GM12875 (cell line): Measurements from ENCODE around the gene MXRA8.

ENCODE experiments used
- H3K4me3 ChIP-seq: one replicate; pipeline ENCODE4 v1.5.1; 2011; ENCODE audit warnings: low read depth, low read length, control low read depth
- CTCF ChIP-seq: IDR thresholded peaks from 2 replicates; pipeline ENCODE4 v1.5.1; 2011; ENCODE audit warnings: low read depth, mild to moderate bottlenecking, control low read depth, inconsistent platforms, low read length, moderate library complexity, borderline replicate concordance; ENCODE audit not compliant: insufficient read depth

The MXRA8 gene

GRCh38 chr1:1331068-1331965 is 27.0 kb downstream of the MXRA8 start, which contains the start of gene TAS1R3:
Gene TAS1R3 (plus strand): TSS chr1:1331280. CDS start chr1:1331346, 66 bp downstream.
- H3K4me3 ChIP-seq: no peak within 1 kb of the TSS
- no peak for TF ChIP-seq CTCF

GRCh38 chr1:1330366-1331067 is 27.8 kb downstream of the MXRA8 start:
- TF ChIP-seq CTCF: no peak
- no peak overlapping the region for H3K4me3 ChIP-seq

DNA sequence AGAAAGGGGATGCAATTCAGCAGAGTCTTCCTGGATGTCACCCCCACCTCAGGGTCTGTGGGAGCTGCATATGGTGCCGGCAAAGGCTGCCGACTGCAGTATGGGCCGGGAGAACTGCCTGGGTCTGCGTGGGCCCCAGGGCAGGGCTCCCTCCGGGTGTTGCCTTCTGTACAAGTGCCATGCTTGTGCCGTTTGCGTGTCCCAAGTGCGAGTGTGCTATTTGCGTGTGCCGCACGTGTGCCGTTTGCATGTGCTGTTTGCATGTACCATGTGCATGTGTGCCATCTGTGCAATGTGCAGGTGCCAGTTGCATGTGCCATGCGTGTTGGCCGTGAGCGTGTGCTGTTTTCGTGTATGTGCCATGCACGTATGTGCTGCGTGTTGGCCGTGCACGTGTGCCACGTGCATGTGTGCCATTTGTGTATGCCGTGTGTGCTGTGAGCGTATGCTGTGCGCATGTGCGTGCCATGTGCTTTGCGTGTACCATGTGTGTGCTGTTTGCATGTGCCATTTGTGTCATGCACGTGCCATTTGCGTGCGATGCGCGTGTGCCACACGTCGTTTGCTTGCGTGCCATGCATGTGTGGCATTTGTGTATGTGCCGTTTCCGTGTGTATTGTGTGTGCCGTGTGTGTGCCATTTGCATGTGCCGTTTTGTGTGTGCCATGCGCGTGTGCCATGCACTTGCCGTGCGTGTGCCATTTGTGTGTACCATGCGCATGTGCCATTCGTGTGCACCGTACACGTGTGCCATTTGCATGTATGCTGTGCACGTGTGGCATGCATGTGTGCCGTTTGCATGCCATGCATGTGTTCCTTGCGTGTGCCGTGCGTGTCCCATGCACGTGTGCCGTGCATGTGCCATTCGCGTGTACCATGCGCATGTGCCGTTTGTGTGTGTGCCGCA is 28.8 kb downstream of the MXRA8 start:
- TF ChIP-seq CTCF: no peak
- H3K4me3 ChIP-seq: no peak overlapping the region

- TF ChIP-seq CTCF: no peak
- no peak overlapping the region for H3K4me3 ChIP-seq
These were observed 30.1 kb downstream of the MXRA8 start for GRCh38 chr1:1328254-1328653.

DNA sequence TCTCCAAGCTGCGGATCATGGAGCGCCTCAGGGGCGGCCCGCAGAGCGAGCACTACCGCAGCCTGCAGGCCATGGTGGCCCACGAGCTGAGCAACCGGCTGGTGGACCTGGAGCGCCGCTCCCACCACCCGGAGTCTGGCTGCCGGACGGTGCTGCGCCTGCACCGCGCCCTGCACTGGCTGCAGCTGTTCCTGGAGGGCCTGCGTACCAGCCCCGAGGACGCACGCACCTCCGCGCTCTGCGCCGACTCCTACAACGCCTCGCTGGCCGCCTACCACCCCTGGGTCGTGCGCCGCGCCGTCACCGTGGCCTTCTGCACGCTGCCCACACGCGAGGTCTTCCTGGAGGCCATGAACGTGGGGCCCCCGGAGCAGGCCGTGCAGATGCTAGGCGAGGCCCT is 31.1 kb downstream of the MXRA8 start:
- H3K4me3 ChIP-seq: no peak overlapping the region
- TF ChIP-seq CTCF: no peak

DNA sequence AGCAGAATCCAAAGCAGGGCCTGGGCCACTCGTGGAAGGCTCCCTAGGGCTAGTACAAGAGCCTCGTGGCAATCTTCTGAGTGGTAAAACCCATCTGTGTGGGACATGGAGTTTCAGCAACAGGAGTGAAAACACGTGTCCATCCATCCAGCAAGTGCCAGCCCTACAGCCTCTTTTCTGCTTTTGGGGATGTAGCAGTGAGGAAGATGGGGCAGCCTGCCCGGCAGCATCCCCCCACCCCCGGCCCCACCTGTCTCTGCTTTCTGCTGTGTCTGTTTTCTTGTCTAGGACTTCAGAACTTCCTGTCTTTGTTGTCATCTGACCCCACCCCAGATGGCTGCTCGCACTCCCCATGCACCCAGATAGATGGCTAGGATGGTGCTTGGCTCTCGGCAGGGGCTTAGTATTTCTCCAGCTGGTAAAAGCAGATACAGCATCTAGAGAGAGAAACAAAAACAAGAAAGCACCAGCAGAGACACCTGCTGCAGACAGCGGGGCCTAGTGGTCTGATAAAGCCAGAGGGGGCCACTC is 32.2 kb downstream of the MXRA8 start:
- H3K4me3 ChIP-seq: no peak overlapping the region
- TF ChIP-seq CTCF: no peak
